Stimulated activated CD4-positive, alpha-beta T cell treated with anti-CD3 and anti-CD28 coated beads, Interleukin-1b, Interleukin-23, amount 100 ng/mL, for 24 hours (primary cell): ENCODE measurements around the gene TEX55.
"Not testable (repeated sequence)": the region's sequence is repeated elsewhere in the genome, so short reads cannot be mapped to it uniquely, and the experiment has no call there.

ENCODE experiments used
- DNase-seq, 4 experiments: peaks; one replicate each; pipeline ENCODE4 v3.0.0-alpha.2; 2020; ENCODE audit warnings: low read depth in 4 of 4, low spot score in 1 of 4

Gene TEX55

GRCh38 chr3:119145500-119146167 is at the start of gene TEX55:
TEX55 (plus strand) TSS chr3:119146165; CDS start chr3:119146190, 25 bp downstream.
- DNase-seq = no peak

DNA sequence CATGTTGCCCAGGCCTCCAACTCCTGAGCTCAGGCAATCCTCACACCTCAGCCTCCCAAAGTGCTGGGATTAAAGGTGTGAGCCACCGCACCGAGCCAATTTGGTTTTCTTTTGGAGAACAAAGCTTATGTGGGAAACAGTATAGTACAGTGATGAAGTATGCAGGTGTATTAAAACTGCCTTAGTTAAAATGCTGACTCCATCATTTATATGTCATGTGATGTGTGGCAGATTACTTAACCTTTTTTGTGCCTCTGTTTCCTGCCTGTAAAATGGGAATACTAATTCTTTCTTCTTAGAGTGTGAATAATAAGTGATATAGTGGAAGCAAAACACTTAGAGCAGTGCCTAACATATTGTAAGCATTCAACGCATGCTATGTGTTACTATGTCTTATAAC is 48.0 kb upstream of the TEX55 start:
- DNase-seq = no peak

DNA sequence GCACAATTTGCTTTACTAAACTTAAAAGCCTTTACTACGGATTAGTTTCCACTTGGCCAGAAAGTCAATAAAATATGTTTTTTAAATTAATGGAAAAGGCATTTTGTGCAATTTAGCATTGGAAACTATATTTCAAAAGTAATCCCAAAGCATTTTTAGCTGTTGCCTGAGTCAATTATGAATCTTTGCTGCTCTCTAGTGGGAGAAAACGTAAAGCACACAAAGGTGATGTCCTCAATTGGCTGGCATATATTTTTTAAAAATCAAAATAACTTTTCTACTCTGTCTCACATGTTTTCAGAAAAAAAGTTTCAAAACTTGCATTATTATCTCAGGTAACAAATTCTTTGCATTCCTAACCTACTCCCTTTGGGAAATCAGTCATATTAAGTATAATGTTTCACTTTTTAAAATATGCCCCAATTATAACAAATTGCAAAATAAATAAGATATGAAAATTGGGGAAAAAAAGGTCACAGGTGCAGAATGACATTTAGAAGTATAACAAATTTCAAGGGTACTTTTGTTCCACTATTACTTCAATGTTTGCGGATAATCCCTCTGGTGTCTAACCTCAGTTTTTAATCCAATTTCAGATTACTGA is 47.2 kb upstream of the TEX55 start:
- no peak for DNase-seq

DNA sequence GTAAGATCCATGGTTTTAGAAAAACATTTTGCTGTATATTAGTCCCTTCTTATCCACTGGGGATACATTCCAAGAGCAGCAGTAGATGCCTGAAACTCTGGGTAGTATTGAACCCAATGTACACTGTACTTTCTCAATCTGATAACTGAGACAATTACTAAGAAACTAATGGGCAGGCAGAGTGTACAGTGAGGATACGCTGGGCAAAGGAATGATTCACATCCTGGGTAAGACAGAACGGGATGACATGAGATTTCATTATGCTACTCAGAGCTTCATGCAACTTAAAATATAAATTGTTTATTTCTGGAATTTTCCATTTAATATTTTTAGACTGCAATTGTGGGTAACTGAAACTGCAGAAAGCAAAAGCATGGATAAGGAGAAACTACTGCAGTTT is 46.2 kb upstream of the TEX55 start:
- no peak for DNase-seq

DNA sequence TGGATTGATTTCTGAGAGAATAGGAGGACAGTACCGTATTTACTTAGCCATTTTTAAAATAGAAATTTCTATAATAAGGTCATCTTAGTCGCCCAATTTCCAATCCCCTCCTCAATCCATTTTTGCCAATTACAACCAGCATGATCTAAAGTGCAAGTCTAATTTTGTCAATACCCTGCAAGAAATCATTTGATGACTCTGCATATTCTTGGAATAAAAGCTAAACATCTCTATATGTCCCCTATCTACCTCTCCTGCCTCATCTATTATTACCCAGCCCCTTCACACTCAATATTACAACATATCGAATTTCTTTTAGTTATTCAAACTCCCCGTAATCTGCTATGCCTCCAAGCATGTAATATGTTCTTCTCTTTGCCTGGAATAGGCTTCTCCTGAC is 41.9 kb upstream of the TEX55 start:
- no peak for DNase-seq

DNA sequence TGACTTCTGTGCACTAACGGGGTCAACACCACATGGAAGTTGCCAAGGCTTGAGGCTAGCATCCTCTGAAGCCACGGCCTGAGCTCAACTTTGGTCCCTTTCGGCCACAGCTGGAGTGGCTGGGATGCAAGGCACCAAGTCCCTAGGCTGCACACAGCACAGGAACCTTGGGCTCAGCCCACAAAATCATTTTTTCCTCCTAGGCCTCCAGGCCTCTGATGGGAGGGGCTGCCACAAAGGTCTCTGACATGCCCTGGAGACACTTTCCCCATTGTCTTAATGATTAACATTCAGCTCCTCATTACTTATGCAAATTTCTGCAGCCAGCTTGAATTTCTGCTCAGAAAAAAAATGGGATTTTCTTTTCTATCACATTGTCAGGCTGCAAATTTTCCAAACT is 27.6 kb upstream of the TEX55 start:
- DNase-seq = not testable (repeated sequence)

GRCh38 chr3:119120480-119120879 is 25.5 kb upstream of the TEX55 start:
- no peak for DNase-seq

DNA sequence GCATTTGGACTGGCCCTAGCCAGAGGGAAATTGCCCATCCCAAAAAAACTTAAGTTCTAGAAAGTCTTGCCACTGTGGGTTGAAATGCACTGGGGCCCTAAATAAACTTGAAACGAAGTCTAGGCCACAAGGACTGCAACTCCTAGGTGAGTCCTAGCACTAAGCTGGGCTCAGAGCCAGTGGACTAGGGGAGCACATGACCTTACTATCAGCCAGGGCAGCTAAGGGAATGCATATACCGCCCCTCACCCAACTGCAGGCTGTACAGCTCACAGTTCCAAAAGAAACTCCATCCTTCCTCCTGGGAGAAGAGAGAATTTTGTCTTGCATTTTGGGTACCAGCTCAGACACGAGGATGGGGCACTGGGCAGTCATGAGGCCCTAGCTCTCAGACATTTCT is 23.6 kb upstream of the TEX55 start:
- DNase-seq = no peak

GRCh38 chr3:119125342-119125741 is 20.6 kb upstream of the TEX55 start:
- DNase-seq = no peak

DNA sequence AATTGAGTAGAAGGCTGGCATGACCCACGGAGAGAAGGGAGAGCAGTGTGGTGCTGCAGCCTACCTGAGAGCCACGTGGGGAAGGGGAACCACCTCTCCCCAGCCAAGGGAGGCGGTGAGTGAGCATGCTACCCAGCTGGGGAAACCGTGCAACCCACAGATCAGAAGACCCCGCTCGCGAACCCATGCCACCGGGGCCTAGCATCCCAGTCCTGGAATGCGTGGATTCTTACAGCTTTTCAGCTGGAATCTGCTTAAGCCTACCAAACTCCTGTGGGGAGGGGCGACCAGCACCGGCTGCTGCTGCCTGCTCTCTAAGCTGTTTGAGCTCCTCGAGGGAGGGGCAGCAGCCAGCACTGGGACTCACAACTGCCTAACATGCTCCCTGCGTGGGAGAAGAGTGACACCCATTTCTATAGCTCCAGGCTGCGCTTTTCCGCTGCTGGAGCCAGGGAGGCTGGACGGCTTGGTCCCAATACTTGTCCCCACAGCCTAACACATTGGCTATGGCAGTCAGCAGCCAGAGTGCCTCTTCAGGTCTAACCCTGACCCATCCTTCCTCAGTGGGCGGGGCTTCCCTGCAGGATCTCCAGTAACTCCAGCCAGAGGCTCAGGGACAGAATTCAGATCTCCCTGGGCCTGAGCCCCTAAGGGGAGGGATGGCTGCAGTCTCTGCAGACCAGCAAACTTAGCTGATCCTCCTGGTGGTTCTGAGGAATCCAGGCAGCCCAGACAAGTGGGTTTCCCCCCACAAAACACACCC is 20.0 kb upstream of the TEX55 start:
- DNase-seq = no peak

- DNase-seq = not testable (repeated sequence)
Observed at GRCh38 chr3:119130291-119130690, 15.7 kb upstream of the TEX55 start.

DNA sequence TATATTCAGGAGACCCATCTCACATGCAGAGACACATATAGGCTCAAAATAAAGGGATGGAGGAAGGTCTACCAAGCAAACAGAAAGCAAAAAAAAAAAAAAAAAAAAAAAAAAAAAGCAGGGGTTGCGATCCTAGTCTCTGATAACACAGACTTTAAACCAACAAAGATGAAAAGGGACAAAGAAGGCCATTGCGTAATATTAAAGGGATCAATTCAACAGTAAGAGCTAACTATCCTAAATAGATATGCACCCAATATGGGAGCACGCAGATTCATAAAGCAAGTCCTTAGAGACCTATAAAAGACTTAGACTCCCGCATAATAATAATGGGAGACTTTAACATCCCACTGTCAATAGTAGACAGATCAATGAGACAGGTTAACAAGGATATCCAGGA is 13.7 kb upstream of the TEX55 start:
- DNase-seq = not testable (repeated sequence)

- DNase-seq = not testable (repeated sequence)
Observed at GRCh38 chr3:119139360-119139759, 6.6 kb upstream of the TEX55 start.

GRCh38 chr3:119140466-119140865 is 5.5 kb upstream of the TEX55 start:
- DNase-seq = no peak

DNA sequence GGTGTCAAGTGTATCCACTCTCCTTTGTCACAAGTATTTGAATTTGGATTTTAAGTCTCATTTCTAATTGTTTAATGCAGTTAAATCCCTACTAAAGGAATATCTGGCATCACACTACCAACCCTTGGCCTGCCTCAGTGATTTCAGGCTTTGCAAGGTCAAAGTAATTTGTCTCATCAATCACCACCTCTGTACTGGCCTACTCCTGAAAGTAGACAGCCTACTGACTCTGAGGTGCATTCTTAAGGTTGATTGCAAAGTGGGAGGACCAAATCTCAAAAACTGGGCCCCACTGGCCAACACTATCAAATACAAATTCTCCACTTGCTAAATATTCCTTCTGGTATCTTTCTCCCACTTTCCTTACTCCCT is 851 bp upstream of the TEX55 start:
- DNase-seq = no peak

DNA sequence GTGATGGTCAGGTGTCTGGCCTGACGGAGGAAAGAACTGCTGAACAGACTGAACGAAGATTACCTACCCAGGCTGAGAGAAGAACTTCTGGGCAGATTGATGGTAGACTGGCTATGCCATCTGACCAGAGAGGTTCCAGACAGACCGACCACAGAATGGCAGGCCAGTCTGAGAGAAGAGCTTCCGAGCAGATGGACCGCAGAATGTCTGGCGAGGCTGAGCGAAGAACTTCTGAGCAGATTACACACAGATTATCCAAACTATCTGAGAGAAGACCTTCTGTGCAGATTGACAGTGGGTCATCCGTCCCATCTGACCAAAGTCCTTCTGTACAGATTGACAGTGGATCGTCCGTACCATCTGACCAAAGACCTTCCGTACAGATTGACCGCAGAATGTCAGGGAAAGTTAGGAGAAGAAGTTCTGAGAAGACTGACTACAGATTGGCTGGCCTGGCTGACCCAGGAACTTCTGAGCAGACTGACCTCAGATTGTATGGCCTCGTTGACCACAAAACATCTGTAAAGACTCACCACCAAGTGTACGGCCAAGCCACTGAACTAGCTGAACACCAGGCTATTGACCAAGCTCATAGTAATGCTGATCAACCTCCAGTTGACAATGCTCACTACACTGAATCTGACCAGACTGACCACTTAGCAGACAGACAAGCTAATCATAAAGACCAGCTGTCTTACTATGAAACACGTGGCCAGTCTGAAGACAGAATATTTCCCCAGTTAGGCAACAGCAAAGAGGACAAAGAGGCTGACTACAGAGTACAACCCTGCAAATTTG is 812 bp downstream of the TEX55 start:
- DNase-seq = no peak

DNA sequence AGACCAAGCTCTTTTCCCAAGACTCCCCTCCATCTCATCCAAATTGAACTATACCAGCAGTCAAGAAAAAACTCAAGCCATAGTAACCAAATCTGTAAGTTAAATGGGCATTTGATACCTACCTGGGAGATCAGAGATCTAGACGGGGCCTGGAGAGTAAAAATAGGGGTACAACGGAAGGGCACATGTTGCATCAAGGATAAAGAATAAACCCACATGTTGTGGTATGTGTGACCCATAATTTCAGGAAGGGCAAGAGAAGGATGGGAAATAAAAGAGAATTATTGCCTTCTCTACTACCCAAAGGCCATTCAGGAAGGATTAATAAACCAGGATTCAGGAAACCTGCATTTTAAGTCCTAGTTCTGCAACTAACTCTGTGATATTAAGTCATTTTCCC is 1.5 kb downstream of the TEX55 start:
- DNase-seq = no peak

DNA sequence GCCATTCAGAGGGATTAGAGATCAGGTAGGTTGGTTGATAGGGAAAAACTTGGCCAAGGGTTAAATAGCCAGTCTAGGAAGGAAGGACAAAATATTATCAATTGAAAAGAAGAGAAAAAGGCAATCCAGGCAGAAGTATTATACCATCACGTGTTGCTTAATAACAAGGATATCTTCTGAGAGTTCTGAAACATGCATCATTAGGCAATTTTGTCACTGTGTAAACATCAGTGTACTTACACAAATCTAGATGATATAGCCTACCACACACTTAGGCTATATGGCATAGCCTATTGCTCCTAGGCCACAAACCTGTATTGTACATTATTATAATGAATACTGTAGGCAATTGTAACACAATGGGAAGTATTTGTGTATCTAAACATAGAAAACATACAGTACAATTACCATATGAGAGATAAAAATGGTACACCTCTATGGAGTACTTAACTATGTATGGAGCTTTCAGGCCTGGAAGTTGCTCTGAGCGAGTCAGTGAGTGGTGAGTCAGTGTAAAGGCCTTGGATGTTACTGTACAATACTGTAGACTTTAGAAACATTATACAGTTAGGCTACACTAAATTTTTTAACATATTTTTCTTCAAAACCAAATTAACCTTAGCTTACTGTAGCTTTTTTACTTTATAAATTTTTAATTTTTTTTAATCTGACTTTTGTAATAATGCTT is 2.7 kb downstream of the TEX55 start:
- no peak for DNase-seq

DNA sequence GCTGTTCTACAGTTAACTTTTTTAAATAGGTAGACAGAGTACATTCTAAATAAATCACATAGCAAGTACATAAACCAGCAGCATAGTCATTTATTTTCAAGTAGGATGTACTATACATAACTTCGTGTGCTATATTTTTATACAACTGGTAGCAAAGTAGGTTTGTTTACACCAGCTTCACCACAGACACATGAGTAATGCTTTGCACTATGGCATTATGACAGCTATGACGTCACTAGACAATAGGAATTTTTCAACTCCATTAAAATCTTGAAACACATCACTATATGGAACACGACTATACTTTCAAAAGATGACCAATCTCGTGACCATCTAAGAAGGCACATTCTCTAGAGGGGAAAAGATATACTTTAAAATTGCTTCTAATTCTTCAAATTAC is 3.5 kb downstream of the TEX55 start:
- no peak for DNase-seq

GRCh38 chr3:119156868-119157267 is 10.9 kb downstream of the TEX55 start:
- no peak for DNase-seq

GRCh38 chr3:119157971-119158370 is 12.0 kb downstream of the TEX55 start:
- no peak for DNase-seq
